GM10847 (cell line): Measurements from ENCODE around the gene AUNIP.

Source experiments
- POLR2A ChIP-seq: IDR thresholded peaks from 2 replicates; pipeline ENCODE4 v1.6.1; 2011; ENCODE audit not compliant: insufficient read length; ENCODE audit errors: extremely low read depth

AUNIP gene

GRCh38 chr1:25799935-25800702 is 59.1 kb downstream of the AUNIP start, which contains the start of gene SELENON:
TSS of gene SELENON (plus strand) at chr1:25800193. CDS start at chr1:25800231, 38 bp downstream.
- no peak for TF ChIP-seq POLR2A

- TF ChIP-seq POLR2A = no peak
Observed at GRCh38 chr1:25799352-25799934, 59.8 kb downstream of the AUNIP start.

- TF ChIP-seq POLR2A = no peak
Observed at GRCh38 chr1:25798666-25799351, 60.4 kb downstream of the AUNIP start.

GRCh38 chr1:25797939-25798338 is 61.3 kb downstream of the AUNIP start:
- no peak for TF ChIP-seq POLR2A

- TF ChIP-seq POLR2A = no peak
Observed at GRCh38 chr1:25796811-25797458, 62.3 kb downstream of the AUNIP start.

GRCh38 chr1:25795946-25796810 is 63.1 kb downstream of the AUNIP start:
- TF ChIP-seq POLR2A = no peak

- no peak for TF ChIP-seq POLR2A
Observed at GRCh38 chr1:25795211-25795610, 64.0 kb downstream of the AUNIP start.

- no peak for TF ChIP-seq POLR2A
Observed at GRCh38 chr1:25794325-25794724, 64.9 kb downstream of the AUNIP start.

- no peak for TF ChIP-seq POLR2A
Observed at GRCh38 chr1:25793585-25794170, 65.6 kb downstream of the AUNIP start.

- TF ChIP-seq POLR2A = no peak
Observed at GRCh38 chr1:25792115-25792514, 67.1 kb downstream of the AUNIP start.

GRCh38 chr1:25790472-25790871 is 68.8 kb downstream of the AUNIP start:
- TF ChIP-seq POLR2A = no peak

- no peak for TF ChIP-seq POLR2A
Observed at GRCh38 chr1:25787760-25788166, 71.5 kb downstream of the AUNIP start.

- TF ChIP-seq POLR2A = no peak
Observed at GRCh38 chr1:25786887-25787759, 72.1 kb downstream of the AUNIP start.
